ENCODE results near the gene COL6A3. TPM values are rescaled to one million over a fixed set of nuclear protein-coding genes. Genes with fewer than 3 reads are reported as not detected.

The COL6A3 gene
- total RNA-seq, 3 donors from 2014 or later: 116 to 907 (median 320) TPM

DNA sequence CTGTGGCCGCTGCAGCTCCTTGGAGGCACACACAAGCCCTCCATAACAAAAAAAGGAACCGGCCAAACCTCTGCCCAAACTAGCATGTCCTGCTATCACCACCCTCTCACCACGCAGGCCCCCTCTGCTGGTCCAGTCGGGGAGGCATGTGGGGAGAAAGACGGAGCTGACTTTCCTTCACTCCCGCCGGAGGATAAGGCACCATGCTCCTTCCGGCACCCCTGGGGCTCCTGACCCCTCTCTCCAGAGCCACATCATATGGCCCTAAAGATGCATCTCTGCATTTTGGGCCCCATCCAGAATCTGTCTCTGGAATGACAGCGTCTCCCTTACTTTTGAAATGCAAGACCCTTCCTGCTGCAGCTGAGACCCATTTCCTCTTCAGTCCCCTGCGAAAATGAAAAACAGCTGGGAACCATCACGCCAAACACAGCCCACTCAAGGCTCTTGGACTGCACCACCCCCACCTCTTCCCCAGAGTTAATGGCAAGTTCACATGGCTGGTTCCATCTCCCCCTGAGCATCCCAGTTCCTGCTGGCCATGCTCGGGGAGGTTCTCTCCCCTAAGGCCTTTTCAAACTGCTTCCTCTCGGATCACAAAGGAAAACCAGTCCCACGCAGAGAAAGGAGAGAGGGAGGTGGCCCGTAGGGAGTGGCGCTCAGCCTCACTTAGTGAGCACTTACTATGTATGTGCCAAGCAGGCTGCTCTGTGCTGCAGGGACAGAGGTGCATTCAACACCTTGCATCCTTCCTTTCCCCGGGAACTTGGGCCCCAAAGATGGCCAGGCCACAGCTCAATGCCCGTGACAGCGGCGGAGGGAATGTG is 37.9 kb upstream of the COL6A3 start:
- DNase-seq (ENCODE audit: low spot score in 2 of 2): no peak
- no peak for TF ChIP-seq POLR2AphosphoS5 (IDR thresholded peaks at IDR 0.05)
- TF ChIP-seq, protein P1, sequence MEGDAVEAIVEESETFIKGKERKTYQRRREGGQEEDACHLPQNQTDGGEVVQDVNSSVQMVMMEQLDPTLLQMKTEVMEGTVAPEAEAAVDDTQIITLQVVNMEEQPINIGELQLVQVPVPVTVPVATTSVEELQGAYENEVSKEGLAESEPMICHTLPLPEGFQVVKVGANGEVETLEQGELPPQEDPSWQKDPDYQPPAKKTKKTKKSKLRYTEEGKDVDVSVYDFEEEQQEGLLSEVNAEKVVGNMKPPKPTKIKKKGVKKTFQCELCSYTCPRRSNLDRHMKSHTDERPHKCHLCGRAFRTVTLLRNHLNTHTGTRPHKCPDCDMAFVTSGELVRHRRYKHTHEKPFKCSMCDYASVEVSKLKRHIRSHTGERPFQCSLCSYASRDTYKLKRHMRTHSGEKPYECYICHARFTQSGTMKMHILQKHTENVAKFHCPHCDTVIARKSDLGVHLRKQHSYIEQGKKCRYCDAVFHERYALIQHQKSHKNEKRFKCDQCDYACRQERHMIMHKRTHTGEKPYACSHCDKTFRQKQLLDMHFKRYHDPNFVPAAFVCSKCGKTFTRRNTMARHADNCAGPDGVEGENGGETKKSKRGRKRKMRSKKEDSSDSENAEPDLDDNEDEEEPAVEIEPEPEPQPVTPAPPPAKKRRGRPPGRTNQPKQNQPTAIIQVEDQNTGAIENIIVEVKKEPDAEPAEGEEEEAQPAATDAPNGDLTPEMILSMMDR (IDR thresholded peaks at IDR 0.05): peak in 1 of 3 donors; percentile 9
- H3K4me1 ChIP-seq: no peaks in the 10 kb centered on the region
- no peaks in the 10 kb centered on the region for H3K27me3 ChIP-seq
- peak overlapping the region; percentile 33 to 43 for H3K27ac ChIP-seq
- H3K4me3 ChIP-seq: peak overlapping the region in 1 of 3 donors; percentile 19
- H3K9me3 ChIP-seq: no peaks in the 10 kb centered on the region
- no peaks in the 10 kb centered on the region for H3K36me3 ChIP-seq
- intact Hi-C loops (cut with DNase I; ENCODE audit: low total_unique reads): no loop called here

DNA sequence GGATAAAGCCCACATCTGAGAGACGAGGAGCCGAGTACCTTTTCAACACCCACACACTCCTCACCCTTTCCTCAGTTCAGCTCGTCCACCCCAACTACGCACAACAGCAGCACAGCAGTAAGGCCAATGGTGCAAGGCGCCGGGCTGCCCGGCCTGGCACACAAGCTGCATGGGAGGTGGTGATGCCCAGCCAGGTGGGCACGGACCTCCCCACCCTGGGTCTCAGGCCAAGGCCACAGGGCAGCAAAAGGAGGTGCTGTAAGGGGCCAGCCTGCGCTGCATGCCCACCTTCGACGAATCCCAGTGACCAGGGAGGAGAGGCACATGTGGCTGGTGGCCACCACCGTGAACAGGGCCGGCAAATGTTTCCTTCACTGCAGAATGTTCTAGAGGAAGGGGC is 36.6 kb upstream of the COL6A3 start:
- no peaks in the 10 kb centered on the region for H3K36me3 ChIP-seq
- H3K27ac ChIP-seq: peak overlapping the region in 1 of 2 donors; percentile 64
- H3K4me3 ChIP-seq: no peak overlapping the region
- H3K4me1 ChIP-seq: no peaks in the 10 kb centered on the region
- TF ChIP-seq POLR2AphosphoS5 (IDR thresholded peaks at IDR 0.05) (no peak), POLR2A (IDR thresholded peaks at IDR 0.05) (no peak)
- TF ChIP-seq, protein P1 (IDR thresholded peaks at IDR 0.05): no peak
- no peaks in the 10 kb centered on the region for H3K9me3 ChIP-seq
- DNase-seq (ENCODE audit: low spot score in 2 of 2): no peak
- intact Hi-C loops (cut with DNase I; ENCODE audit: low total_unique reads): no loop called here
- no peaks in the 10 kb centered on the region for H3K27me3 ChIP-seq

DNA sequence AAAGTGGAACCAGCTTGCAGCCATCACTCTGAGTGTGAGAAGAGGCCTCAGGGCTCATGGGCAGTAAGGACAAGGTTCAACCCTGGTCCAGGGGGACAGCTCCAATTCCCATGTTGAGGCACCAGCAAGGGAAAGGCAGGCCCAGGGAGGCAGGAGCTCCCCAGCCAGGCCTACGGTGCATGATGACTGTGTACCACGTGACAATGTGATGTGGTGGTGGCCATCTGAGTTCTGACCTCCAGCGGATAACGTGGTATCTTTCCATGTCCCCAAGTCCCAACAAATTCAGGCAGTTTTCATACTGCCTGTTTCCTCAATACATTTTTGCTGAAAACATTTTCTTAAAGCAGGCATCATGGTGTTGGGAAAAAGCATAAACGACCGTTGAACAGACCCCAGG is 36.1 kb upstream of the COL6A3 start:
- Histone ChIP-seq H3K9me3 (no peaks in the 10 kb centered on the region), H3K36me3 (no peaks in the 10 kb centered on the region), H3K4me1 (no peaks in the 10 kb centered on the region), H3K27ac (peak overlapping the region; percentile 64 to 68), H3K4me3 (no peak overlapping the region), H3K27me3 (no peaks in the 10 kb centered on the region)
- intact Hi-C loops (cut with DNase I; ENCODE audit: low total_unique reads): no loop called here
- no peak for TF ChIP-seq POLR2AphosphoS5 (IDR thresholded peaks at IDR 0.05)
- no peak for DNase-seq (ENCODE audit: low spot score in 2 of 2)

DNA sequence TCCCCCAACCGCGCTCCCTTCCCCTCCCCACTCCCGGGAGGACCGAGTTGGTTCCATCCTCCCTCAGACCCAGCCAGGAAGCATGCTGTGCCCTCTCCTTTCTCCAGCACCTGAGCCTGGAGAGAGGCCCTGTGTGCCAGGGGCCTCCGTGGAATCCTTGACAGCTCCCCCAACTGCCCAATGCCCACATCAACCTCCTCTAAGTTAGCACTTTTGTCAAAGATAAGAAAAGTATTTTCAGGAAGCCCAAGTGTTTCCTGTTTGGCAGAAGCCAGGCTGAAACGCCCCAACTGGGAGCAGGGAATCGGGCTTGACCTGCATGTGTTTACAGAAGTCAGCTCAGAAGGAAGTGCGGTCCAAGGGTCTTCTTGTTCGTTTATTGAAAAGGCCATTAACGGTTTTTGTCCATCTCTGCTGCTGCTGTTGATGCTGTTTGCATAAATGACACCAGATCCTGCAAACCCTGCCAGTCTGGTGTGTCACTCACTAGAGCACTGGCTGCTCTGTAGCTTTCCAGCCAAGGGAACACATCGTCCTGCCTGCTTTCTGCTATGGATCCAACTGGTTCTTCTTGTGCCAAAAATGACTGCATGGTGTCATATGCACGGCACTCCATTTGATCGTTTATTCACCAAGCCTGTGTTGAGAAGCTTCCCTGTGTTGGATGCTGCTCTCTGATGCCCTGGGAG is 35.4 kb upstream of the COL6A3 start:
- no peak overlapping the region for H3K4me3 ChIP-seq
- intact Hi-C loops (cut with DNase I; ENCODE audit: low total_unique reads): no loop called here
- no peaks in the 10 kb centered on the region for H3K4me1 ChIP-seq
- TF ChIP-seq, protein P1 (IDR thresholded peaks at IDR 0.05): no peak
- peak; percentile 10 to 80 (median 60) for TF ChIP-seq POLR2AphosphoS5 (IDR thresholded peaks at IDR 0.05)
- H3K9me3 ChIP-seq: no peaks in the 10 kb centered on the region
- peak overlapping the region; percentile 64 to 68 for H3K27ac ChIP-seq
- H3K27me3 ChIP-seq: no peaks in the 10 kb centered on the region
- no peaks in the 10 kb centered on the region for H3K36me3 ChIP-seq
- no peak for DNase-seq (ENCODE audit: low spot score in 2 of 2)

DNA sequence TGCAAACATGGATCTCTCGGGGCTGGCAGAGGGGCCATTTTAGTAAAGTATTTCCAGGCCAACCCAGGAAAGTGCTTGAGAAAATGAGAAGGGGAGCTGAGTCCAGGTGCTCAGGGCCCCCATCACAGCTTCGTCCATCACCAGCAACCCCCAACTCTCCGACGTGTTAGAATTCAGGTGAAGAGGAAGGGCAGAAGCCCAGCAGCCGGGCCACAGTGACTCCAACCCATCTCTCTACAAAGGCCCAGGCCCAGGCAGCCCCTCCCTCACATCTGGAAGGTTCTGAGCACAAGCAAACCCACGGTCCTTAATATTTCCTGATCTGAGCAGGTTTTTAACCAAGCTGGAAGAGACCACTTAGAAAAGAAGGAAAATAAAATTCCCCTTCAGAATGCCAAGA is 34.7 kb upstream of the COL6A3 start:
- Histone ChIP-seq H3K9me3 (no peaks in the 10 kb centered on the region), H3K27me3 (no peaks in the 10 kb centered on the region), H3K4me1 (no peaks in the 10 kb centered on the region), H3K36me3 (no peaks in the 10 kb centered on the region), H3K27ac (no peak overlapping the region), H3K4me3 (no peak overlapping the region)
- intact Hi-C loops (cut with DNase I; ENCODE audit: low total_unique reads): no loop called here
- TF ChIP-seq, protein P1 (IDR thresholded peaks at IDR 0.05): no peak
- TF ChIP-seq POLR2A (IDR thresholded peaks at IDR 0.05) (no peak), POLR2AphosphoS5 (IDR thresholded peaks at IDR 0.05) (no peak)
- no peak for DNase-seq (ENCODE audit: low spot score in 2 of 2)
